ENCODE measurements around the gene FBXW7. TPM values are rescaled to one million over a fixed set of nuclear protein-coding genes. Genes with fewer than 3 reads are reported as not detected.

FBXW7 gene
- total RNA-seq, 1 experiment from 2014 or later = 23.0 TPM

GRCh38 chr4:152536545-152537182 lies 772 bp upstream of the FBXW7 start (continued):
- no peak for TF ChIP-seq ZMAT4 (CRISPR knock-in tag; IDR thresholded peaks at IDR 0.05)

GRCh38 chr4:152535360-152535902 lies 461 bp downstream of the FBXW7 start:
- peaks cover 32% of the 10 kb centered on the region for H3K4me1 Mint-ChIP-seq
- no peak overlapping the region for H3K27ac Mint-ChIP-seq
- peaks cover 18% of the 10 kb centered on the region for H3K36me3 Mint-ChIP-seq
- ChIA-PET POLR2A (interaction anchor here (1.5 kb wide), 1 partner anchor 120 kb away, joined by 3 read pairs; no protein-coding TSS in a partner anchor), CTCF (interaction anchor here (3.5 kb wide), 1 partner anchor 34 kb away, joined by 28 read pairs; no protein-coding TSS in a partner anchor)
- no peaks in the 10 kb centered on the region; the same call in 1 of the 2 replicates for H3K27me3 Mint-ChIP-seq (ENCODE audit: low read depth)
- TF ChIP-seq NFATC4 (CRISPR knock-in tag; IDR thresholded peaks at IDR 0.05) (no peak), CBFB (CRISPR knock-in tag; IDR thresholded peaks at IDR 0.05; ENCODE audit: low read depth) (no peak), SP1 (CRISPR knock-in tag; conservative IDR thresholded peaks at IDR 0.05) (no peak), ARID4B (CRISPR knock-in tag; IDR thresholded peaks at IDR 0.05; ENCODE audit: borderline replicate concordance) (0 out of 2 replicates have a peak, but pooled peaks have one; percentile 17), ETV6 (CRISPR knock-in tag; IDR thresholded peaks at IDR 0.05) (no peak), GRHL2 (CRISPR knock-in tag; IDR thresholded peaks at IDR 0.05; ENCODE audit: insufficient replicate concordance, severe bottlenecking) (no peak), TP53 (CRISPR knock-in tag; IDR thresholded peaks at IDR 0.05) (no peak; the same call in 1 of the 2 replicates)
- H3K4me3 Mint-ChIP-seq = peak overlapping the region; percentile 98
- H3K9me3 Mint-ChIP-seq = peaks cover 10% of the 10 kb centered on the region; the same call in 1 of the 2 replicates
- peak; percentile 2; the same call in 1 of the 2 replicates for ATAC-seq
- peak; percentile 25 for DNase-seq (ENCODE audit: low spot score)

- ChIA-PET CTCF (no interaction called here), POLR2A (interaction anchor here (1.5 kb wide), 1 partner anchor 120 kb away, joined by 3 read pairs; no protein-coding TSS in a partner anchor)
- no peak for TF ChIP-seq RELA (CRISPR knock-in tag; IDR thresholded peaks at IDR 0.05; ENCODE audit: borderline replicate concordance)
- no peak for TF ChIP-seq CREB1 (CRISPR knock-in tag; IDR thresholded peaks at IDR 0.05)
- no peak for TF ChIP-seq USF2 (CRISPR knock-in tag; IDR thresholded peaks at IDR 0.05)
- TF ChIP-seq NFATC4 (CRISPR knock-in tag; IDR thresholded peaks at IDR 0.05) = no peak
- no peak for TF ChIP-seq GABPB1 (CRISPR knock-in tag; IDR thresholded peaks at IDR 0.05)
- no peak for TF ChIP-seq USF1 (CRISPR knock-in tag; IDR thresholded peaks at IDR 0.05)
- no peak for TF ChIP-seq JAZF1 (CRISPR knock-in tag; IDR thresholded peaks at IDR 0.05)
- Mint-ChIP-seq H3K36me3 (peaks cover 14% of the 10 kb centered on the region), H3K4me1 (peaks cover 32% of the 10 kb centered on the region), H3K9me3 (peaks cover 6% of the 10 kb centered on the region; the same call in 1 of the 2 replicates), H3K27ac (no peak overlapping the region), H3K4me3 (peak overlapping the region; percentile 92), H3K27me3 (ENCODE audit: low read depth) (no peaks in the 10 kb centered on the region; the same call in 1 of the 2 replicates)
- DNase-seq (ENCODE audit: low spot score) = peak; percentile 41
- ATAC-seq = no peak
These were observed 1.1 kb downstream of the FBXW7 start for GRCh38 chr4:152534541-152535359.

Measured in WTC11 (cell line).